Prostate gland (tissue), 2 donors: ENCODE measurements around the gene ZNF768. TPM values are rescaled to one million over a fixed set of nuclear protein-coding genes. Genes with fewer than 3 reads are reported as not detected.
A peak's percentile ranks its signal among the peaks of the same experiment; 100 is the strongest.

ENCODE experiments used
- DNase-seq: peaks from one replicate; pipeline ENCODE4 v3.0.0-alpha.2; 2019; ENCODE audit warnings: low spot score
- H3K27ac ChIP-seq, 2 donors: fragments of 200-600 bp; sonication (generic); 2 replicates each; pipeline ENCODE4 v1.5.1; 2017 to 2019
- H3K27me3 ChIP-seq: fragments of 200-600 bp; sonication (generic); replicated peaks from 2 replicates; pipeline ENCODE4 v1.5.1; 2019; ENCODE audit not compliant: insufficient read depth
- H3K36me3 ChIP-seq, 2 donors: fragments of 200-600 bp; sonication (generic); 1 replicate in 1 of 2; 2 replicates in 1 of 2; pipeline versions ENCODE4 v1.5.1 to v1.8.1; 2017 to 2019
- H3K4me1 ChIP-seq: fragments of 200-600 bp; sonication (generic); replicated peaks from 2 replicates; pipeline ENCODE4 v1.5.1; 2019
- H3K4me3 ChIP-seq, 2 donors: fragments of 200-600 bp; sonication (generic); 2 replicates each; pipeline ENCODE4 v1.5.1; 2017 to 2019
- H3K9me3 ChIP-seq: fragments of 200-600 bp; sonication (generic); 2 replicates; pipeline ENCODE4 v1.5.1; 2017
- POLR2A ChIP-seq: fragments of 450-650 bp; IDR thresholded peaks from one replicate; pipeline ENCODE4 v1.6.1; 2016; ENCODE audit warnings: antibody characterized with exemption, mild to moderate bottlenecking
- POLR2AphosphoS5 ChIP-seq: sonication (generic); formaldehyde crosslinking; IDR thresholded peaks from one replicate; pipeline ENCODE4 v1.6.1; 2017; ENCODE audit warnings: antibody characterized with exemption
- WGBS: methylation state at CpG from one replicate; pipeline ENCODE4 v1.1.5; 2018; 5-methylcytosine and 5-hydroxymethylcytosine counted together
- intact Hi-C: fragments of 100-400 bp; cut with DNase I; formaldehyde crosslinking; loops from one replicate; pipeline ENCODE4 v1.14.2; 2022
- total RNA-seq, 2 donors: library from RNA; depleted of rRNA; stranded (reverse); fragments of >200 nt; gene quantifications; one replicate each; pipeline ENCODE4 v1.1.0, GENCODE V29; 2016
- TF ChIP-seq, protein P1 (sequence below), 4 experiments: fragments of 200-600 bp in 2 of 4; fragments of 450-650 bp in 2 of 4; sonication (generic) in 2 of 4; IDR thresholded peaks; 1 replicate in 3 of 4; 2 replicates in 1 of 4; pipeline ENCODE4 v1.5.1; 2016 to 2019; ENCODE audit warnings: antibody characterized with exemption in 4 of 4, mild to moderate bottlenecking in 2 of 4, moderate library complexity in 2 of 4

Gene ZNF768
- total RNA-seq, 2 donors from 2014 or later: 46.5 to 61.1 TPM

DNA sequence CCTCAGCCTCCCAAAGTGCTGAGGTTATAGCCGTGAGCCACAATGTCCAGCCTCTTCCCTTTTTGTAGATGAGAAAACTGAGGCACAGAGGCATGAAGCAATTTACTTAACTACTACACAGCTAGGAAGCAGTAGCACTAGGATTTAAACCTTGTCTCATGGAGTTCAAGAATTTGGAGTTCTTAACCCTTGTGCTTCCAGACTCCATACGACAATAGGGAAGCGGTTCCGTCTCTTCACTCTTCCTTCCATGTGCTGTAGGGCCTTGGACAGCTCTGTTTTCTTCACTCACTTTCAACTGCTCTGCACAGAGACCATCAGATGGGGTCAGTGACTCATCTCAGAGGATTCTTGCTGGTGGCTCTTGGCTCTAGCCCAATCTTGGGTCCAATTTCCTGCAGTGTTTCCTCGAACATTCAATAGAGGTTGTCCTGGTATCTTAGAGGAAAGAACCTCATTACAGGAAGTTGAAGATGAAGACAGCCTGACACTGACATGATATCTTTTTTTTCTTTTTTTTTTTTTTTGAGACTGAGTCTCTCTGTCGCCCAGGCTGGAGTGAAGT is 34.5 kb downstream of the ZNF768 start:
- Histone ChIP-seq H3K27me3 (no peaks in the 10 kb centered on the region), H3K27ac (no peak overlapping the region), H3K4me1 (no peaks in the 10 kb centered on the region), H3K4me3 (no peak overlapping the region), H3K9me3 (no peaks in the 10 kb centered on the region), H3K36me3 (no peaks in the 10 kb centered on the region)
- 61% methylated on average over 6 of the region's 6 CpGs for WGBS
- intact Hi-C loops: no loop called here
- TF ChIP-seq POLR2AphosphoS5 (peak; percentile 32), POLR2A (no peak)
- DNase-seq: peak; percentile 25

DNA sequence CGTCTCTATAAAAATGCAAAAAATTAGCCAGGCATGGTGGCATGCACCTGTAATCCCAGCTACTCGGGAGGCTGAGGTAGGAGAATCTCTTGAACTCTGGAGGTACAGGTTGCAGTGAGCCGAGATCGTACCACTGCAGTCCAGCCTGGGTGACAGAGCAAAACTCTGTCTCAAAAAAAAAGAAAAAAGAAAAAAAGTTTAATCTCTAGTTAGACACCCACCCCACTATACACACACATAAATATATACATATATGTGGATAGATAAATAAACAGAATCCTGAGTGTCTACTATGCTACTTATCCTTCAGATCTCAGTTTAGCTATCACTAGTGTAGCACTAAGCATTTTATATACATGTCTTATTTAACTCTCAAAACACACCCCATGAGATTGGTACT is 35.1 kb downstream of the ZNF768 start:
- intact Hi-C loops: no loop called here
- Histone ChIP-seq H3K36me3 (no peaks in the 10 kb centered on the region), H3K27ac (no peak overlapping the region), H3K4me3 (no peak overlapping the region), H3K9me3 (no peaks in the 10 kb centered on the region), H3K27me3 (no peaks in the 10 kb centered on the region), H3K4me1 (no peaks in the 10 kb centered on the region)
- WGBS: 94% methylated on average over 4 of the region's 4 CpGs
- DNase-seq: no peak
- TF ChIP-seq POLR2A (no peak), POLR2AphosphoS5 (no peak)
- TF ChIP-seq, protein P1, sequence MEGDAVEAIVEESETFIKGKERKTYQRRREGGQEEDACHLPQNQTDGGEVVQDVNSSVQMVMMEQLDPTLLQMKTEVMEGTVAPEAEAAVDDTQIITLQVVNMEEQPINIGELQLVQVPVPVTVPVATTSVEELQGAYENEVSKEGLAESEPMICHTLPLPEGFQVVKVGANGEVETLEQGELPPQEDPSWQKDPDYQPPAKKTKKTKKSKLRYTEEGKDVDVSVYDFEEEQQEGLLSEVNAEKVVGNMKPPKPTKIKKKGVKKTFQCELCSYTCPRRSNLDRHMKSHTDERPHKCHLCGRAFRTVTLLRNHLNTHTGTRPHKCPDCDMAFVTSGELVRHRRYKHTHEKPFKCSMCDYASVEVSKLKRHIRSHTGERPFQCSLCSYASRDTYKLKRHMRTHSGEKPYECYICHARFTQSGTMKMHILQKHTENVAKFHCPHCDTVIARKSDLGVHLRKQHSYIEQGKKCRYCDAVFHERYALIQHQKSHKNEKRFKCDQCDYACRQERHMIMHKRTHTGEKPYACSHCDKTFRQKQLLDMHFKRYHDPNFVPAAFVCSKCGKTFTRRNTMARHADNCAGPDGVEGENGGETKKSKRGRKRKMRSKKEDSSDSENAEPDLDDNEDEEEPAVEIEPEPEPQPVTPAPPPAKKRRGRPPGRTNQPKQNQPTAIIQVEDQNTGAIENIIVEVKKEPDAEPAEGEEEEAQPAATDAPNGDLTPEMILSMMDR (IDR thresholded peaks at IDR 0.05): no peak

DNA sequence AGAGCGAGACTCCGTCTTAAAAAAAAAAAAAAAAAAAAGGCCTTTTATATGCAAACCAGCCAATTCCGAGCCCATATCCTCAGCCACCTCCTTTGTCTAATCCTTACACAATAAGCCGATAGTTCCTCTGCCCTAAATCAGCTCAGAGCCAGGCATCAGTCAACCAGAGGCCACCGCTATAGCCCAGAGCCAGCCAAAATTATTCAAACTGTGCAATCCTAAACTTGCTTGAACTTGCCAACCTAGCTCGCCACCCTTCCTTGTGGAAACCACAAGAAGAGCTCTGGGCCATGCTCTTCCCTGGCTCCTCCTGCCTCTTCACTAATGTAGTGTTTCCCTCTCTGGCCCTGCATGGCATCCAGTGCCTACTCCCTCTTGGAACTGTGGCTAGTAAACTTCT is 36.2 kb downstream of the ZNF768 start:
- 41% methylated on average over 6 of the region's 6 CpGs for WGBS
- TF ChIP-seq POLR2AphosphoS5 (peak; percentile 75), POLR2A (no peak)
- TF ChIP-seq, protein P1 (IDR thresholded peaks at IDR 0.05): no peak

DNA sequence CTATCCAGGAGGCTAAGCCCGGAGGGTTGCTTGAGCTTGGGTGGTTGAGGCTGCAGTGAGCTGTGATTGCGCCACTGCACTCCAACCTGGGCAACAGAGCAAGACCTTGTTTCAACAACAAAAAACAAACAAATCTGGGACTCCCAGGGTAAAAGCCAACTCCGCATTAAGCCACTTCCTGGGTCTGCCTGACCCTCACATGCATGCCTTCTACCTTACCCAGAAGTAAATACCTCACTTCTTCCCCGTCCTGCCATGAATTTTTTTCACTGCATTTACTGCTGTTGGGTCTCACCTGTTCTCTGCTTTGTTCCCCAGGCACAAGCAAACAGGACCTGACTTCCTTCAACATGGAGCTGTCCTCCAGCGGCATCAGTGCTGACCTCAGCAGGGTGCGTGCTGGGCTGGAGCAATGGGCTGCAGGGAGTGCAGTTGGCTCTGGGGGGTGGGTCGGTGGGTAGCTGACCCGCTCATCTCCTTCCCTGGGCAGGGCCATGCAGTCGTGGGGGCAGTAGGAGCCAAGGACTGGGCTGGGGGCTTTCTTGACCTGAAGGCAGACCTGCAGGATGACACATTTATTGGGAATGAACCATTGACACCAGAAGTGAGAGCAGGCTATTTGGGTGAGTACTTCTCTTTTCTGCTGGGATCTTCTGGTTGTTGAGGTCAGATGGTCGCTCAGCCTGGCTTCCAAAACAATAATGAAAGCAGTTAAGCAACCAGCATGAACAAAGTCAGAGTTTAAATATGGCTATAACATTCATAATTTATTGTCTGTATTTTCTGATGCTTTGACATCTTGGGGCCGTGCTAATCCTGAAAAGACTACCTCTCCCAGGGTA is 37.4 kb downstream of the ZNF768 start:
- 58% methylated on average over 11 of the region's 11 CpGs for WGBS
- Histone ChIP-seq H3K4me3 (no peak overlapping the region), H3K27me3 (no peaks in the 10 kb centered on the region), H3K4me1 (no peaks in the 10 kb centered on the region), H3K27ac (no peak overlapping the region), H3K9me3 (no peaks in the 10 kb centered on the region), H3K36me3 (no peaks in the 10 kb centered on the region)
- intact Hi-C loops: no loop called here
- TF ChIP-seq POLR2AphosphoS5: no peak
- TF ChIP-seq, protein P1 (IDR thresholded peaks at IDR 0.05): no peak
- TF ChIP-seq POLR2A: no peak
- DNase-seq: no peak

More for the DNA sequence above, 36.2 kb downstream of the ZNF768 start:
- no peak overlapping the region for H3K27ac ChIP-seq
- peak; percentile 75 for DNase-seq
- H3K4me1 ChIP-seq: no peaks in the 10 kb centered on the region
- intact Hi-C loops: no loop called here
- H3K4me3 ChIP-seq: no peak overlapping the region
- H3K9me3 ChIP-seq: no peaks in the 10 kb centered on the region
- no peaks in the 10 kb centered on the region for H3K36me3 ChIP-seq
- H3K27me3 ChIP-seq: no peaks in the 10 kb centered on the region

DNA sequence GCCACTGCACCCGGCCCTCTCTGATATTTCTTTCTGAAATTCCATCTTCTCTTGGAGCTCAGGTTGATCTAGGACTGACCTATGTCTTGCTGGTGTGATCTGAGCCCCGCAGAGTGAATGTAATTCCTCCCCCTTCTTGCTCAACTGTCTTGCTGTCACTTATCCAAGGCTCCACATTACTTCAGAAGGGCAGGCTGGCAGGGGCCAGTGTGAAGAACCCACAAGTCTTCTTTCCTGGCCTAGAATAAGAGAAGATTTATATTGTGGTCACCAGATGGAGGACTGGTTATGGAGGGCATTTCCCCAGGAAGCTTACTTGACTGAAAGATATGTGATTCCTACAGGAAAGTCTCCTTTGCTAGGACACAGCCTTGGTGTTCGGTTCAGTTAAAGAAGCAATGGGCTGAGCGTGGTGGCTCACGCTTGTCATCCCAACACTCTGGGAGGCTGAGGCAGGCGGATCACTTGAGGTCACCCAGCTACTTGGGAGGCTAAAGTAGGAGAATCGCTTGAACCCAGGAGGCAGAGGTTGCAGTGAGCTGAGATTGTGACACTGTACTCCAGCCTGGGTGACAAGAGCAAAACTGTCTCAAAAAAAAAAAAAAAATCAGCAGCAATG is 40.4 kb downstream of the ZNF768 start:
- no peak for TF ChIP-seq POLR2A
- no peak for TF ChIP-seq POLR2AphosphoS5
- TF ChIP-seq, protein P1 (IDR thresholded peaks at IDR 0.05): no peak
- intact Hi-C loops: no loop called here
- no peak for DNase-seq
- H3K4me1 ChIP-seq: no peaks in the 10 kb centered on the region
- H3K4me3 ChIP-seq: no peak overlapping the region
- no peaks in the 10 kb centered on the region for H3K36me3 ChIP-seq
- no peak overlapping the region for H3K27ac ChIP-seq
- H3K27me3 ChIP-seq: no peaks in the 10 kb centered on the region
- WGBS: 90% methylated on average over 7 of the region's 7 CpGs
- H3K9me3 ChIP-seq: no peaks in the 10 kb centered on the region
